ENCODE results near the gene CD109. TPM values are rescaled to one million over a fixed set of nuclear protein-coding genes. Genes with fewer than 3 reads are reported as not detected.
A peak's percentile ranks its signal among the peaks of the same experiment; 100 is the strongest.

CD109 gene
- total and polyA plus RNA-seq, 12 donors, result 0.47 to 6.2 (median 3.3) TPM

DNA sequence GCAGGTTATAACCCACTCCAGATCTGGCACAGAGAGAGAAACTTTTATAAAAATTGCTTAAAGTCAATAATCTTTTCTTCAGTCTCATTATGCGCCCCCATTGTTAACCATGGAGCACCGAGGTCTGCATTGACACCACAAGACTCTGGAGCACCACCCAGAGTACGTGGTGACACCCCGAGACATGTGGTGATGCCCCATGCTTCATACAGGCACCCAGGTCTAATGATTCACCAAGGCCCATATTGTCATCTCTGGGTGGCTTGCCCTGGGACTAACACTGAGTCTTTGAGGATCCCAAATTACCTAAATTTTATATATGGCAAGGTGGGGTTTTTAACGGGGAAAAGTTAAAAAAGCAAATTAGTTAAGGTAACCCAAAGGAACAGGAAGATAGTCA is 31.1 kb downstream of the CD109 start:
- WGBS, 4 donors, result 78 to 88% (median 81%) methylated on average over 5 of the region's 5 CpGs
- TF ChIP-seq POLR2A (IDR thresholded peaks at IDR 0.05), result no peak
- TF ChIP-seq, protein P1, sequence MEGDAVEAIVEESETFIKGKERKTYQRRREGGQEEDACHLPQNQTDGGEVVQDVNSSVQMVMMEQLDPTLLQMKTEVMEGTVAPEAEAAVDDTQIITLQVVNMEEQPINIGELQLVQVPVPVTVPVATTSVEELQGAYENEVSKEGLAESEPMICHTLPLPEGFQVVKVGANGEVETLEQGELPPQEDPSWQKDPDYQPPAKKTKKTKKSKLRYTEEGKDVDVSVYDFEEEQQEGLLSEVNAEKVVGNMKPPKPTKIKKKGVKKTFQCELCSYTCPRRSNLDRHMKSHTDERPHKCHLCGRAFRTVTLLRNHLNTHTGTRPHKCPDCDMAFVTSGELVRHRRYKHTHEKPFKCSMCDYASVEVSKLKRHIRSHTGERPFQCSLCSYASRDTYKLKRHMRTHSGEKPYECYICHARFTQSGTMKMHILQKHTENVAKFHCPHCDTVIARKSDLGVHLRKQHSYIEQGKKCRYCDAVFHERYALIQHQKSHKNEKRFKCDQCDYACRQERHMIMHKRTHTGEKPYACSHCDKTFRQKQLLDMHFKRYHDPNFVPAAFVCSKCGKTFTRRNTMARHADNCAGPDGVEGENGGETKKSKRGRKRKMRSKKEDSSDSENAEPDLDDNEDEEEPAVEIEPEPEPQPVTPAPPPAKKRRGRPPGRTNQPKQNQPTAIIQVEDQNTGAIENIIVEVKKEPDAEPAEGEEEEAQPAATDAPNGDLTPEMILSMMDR (IDR thresholded peaks at IDR 0.05), result no peak
- intact Hi-C loops (cut with DNase I), result no loop called here
- no peaks in the 10 kb centered on the region for H3K9me3 ChIP-seq (replicated peaks in 1 of 3)
- no peaks in the 10 kb centered on the region for H3K4me1 ChIP-seq (replicated peaks in 1 of 2)
- no peak for DNase-seq
- no peak overlapping the region for H3K4me3 ChIP-seq
- no peaks in the 10 kb centered on the region for H3K36me3 ChIP-seq (replicated peaks in 1 of 2)
- no peaks in the 10 kb centered on the region for H3K27me3 ChIP-seq
- no peak overlapping the region for H3K27ac ChIP-seq

DNA sequence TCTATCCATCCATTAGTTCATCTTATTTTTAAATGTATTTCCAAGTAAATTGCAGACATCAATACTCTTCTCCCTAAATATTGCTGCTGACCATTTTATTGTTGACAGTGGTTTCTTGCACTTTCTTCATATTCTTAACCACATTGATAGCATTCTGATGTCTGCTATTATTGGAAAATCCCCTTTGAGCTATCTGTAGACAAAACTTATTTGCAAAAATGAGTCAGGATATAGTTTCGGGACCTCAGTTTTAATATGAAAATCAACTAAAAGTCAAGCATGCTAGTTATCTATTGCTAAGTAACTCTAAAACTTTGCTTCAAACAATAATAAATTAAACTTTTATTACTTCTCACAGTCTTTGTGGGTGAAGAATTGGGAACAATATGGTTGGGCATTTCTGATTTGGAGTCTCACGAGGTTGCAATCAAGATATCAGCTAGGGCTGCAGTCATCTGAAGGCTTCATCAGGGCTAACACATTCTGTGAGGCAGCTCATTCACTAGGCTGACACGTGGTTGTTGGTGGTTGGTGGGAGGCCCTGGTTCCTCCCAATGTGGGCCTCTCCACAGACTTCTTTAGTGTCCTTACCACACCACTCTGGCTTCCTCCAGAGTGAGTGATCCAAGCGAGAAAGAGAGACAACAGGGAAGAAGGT is 32.7 kb downstream of the CD109 start:
- TF ChIP-seq, protein P1 (IDR thresholded peaks at IDR 0.05), result no peak
- TF ChIP-seq POLR2A (IDR thresholded peaks at IDR 0.05), result no peak
- no peaks in the 10 kb centered on the region for H3K27me3 ChIP-seq
- no peaks in the 10 kb centered on the region for H3K36me3 ChIP-seq (replicated peaks in 1 of 2)
- intact Hi-C loops (cut with DNase I), result no loop called here
- H3K4me1 ChIP-seq (replicated peaks in 1 of 2), result no peaks in the 10 kb centered on the region
- no peak overlapping the region for H3K27ac ChIP-seq
- H3K4me3 ChIP-seq, result no peak overlapping the region
- WGBS, 4 donors, result 64 to 82% (median 69%) methylated on average over 4 of the region's 4 CpGs
- no peak for DNase-seq
- H3K9me3 ChIP-seq (replicated peaks in 1 of 3), result no peaks in the 10 kb centered on the region

DNA sequence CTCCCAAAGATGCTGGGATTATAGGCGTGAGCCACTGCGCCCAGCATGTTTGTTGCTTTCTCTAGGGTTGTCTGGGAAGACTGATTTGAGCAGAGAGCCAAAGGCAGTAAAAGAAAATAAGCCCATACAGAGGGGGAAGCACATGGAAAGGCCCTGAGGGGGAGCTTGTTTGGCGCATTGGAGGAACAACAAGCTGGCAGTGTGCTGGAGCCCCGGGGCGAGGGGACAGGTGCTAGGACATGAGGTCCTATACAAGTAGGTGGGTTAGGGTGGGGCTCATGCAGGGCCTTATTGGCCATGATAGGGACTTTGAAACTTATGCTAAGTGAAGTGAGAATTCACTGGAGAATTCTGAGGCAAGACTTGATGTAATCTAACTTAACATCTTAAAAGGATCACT is 35.3 kb downstream of the CD109 start:
- Histone ChIP-seq H3K36me3 (replicated peaks in 1 of 2) (no peaks in the 10 kb centered on the region), H3K27ac (no peak overlapping the region), H3K27me3 (no peaks in the 10 kb centered on the region), H3K9me3 (replicated peaks in 1 of 3) (no peaks in the 10 kb centered on the region), H3K4me3 (no peak overlapping the region), H3K4me1 (replicated peaks in 1 of 2) (no peaks in the 10 kb centered on the region)
- no peak for DNase-seq
- TF ChIP-seq, protein P1 (IDR thresholded peaks at IDR 0.05), result no peak
- no peak for TF ChIP-seq POLR2A (IDR thresholded peaks at IDR 0.05)
- WGBS, 4 donors, result 91 to 98% (median 95%) methylated on average over 5 of the region's 5 CpGs
- intact Hi-C loops (cut with DNase I), result loop anchor here (5.0 kb wide), 2 partner anchors 54 to 59 kb away; no protein-coding TSS in a partner anchor

DNA sequence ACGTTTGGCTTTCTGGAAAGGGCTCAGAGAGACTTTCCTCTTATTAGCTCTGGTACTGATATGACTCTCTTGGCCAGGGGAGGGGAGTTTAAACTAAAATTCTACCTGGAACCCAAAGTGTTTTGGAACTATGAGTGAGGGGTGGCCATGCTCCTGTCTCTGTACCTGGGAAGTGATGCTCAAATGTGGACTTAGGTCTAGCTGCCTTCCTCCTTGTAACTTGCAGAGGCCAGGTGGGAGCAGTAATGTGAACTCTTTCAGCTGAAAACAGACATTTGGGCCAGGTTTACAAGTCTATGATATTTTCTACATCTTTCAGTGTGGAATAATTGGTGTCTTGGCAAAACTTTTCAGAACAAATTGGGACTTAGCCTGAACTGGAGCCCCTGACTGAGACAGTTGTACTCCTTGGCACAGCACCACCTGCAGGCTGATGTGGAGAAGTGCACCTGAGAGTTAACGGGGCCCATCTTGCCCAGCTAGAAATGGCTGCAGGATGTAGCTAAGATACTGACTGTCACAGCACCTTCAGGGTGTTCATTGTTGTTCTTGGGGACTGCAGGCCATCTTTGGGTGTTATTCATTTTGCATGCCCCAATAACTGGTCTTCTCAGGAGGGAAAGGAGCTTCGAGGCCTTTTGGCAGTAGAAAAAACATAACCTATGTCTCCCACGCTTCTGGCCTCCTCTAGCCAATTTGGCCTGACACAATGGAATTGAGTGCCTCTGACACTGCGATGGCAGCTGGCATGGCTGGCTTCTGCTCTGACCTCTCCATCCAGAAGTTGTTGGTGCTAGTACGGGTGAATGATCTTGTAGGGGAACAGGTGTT is 37.1 kb downstream of the CD109 start:
- Histone ChIP-seq H3K27me3 (no peaks in the 10 kb centered on the region), H3K27ac (no peak overlapping the region), H3K4me1 (replicated peaks in 1 of 2) (no peaks in the 10 kb centered on the region), H3K9me3 (replicated peaks in 1 of 3) (no peaks in the 10 kb centered on the region), H3K4me3 (no peak overlapping the region), H3K36me3 (replicated peaks in 1 of 2) (no peaks in the 10 kb centered on the region)
- WGBS, 4 donors, result 54 to 78% (median 60%) methylated on average over 4 to 6 of the region's 6 CpGs
- DNase-seq, result peak; percentile 44 to 78 (median 64)
- no peak for TF ChIP-seq POLR2A (IDR thresholded peaks at IDR 0.05)
- TF ChIP-seq, protein P1 (IDR thresholded peaks at IDR 0.05), result peak; percentile 70 to 82 (median 75)
- intact Hi-C loops (cut with DNase I), result loop anchor here (5.0 kb wide), 2 partner anchors 56 to 61 kb away; no protein-coding TSS in a partner anchor

Data from adrenal gland (tissue), 12 donors.